Panc1 (cell line): ENCODE measurements around the gene TMED4. TPM values are rescaled to one million over a fixed set of nuclear protein-coding genes. Genes with fewer than 3 reads are reported as not detected.

ENCODE experiments used
- ATAC-seq: fragments of 200-7000 bp; cut with Tn5 transposase; 2 replicates; pipeline ENCODE4 v1.9.1; 2020; ENCODE audit warnings: mild to moderate bottlenecking, moderate library complexity
- BruUV-seq: library from RNA; stranded (reverse); fragments of 400-500 nt; replicated peaks from 2 replicates; lab custom pipeline; 2021; lab: Mats Ljungman, UMichigan
- CTCF ChIA-PET: fragments of 300-600 bp; sonication (Branson Sonifier 250); formaldehyde crosslinking; loops from one replicate; lab custom pipeline; 2022; ENCODE audit warnings: antibody characterized with exemption; lab: Charles Lee
- POLR2A ChIA-PET: fragments of 300-600 bp; sonication (Branson Sonifier 250); formaldehyde crosslinking; loops from one replicate; lab custom pipeline; 2022; ENCODE audit warnings: antibody characterized with exemption; lab: Charles Lee
- DNase-seq: peaks from one replicate; pipeline ENCODE4 v3.0.0-alpha.2; 2010; ENCODE audit warnings: low read depth, low spot score
- H3K27ac ChIP-seq: 2 replicates; pipeline ENCODE4 v1.5.1; 2011; ENCODE audit warnings: mild to moderate bottlenecking, low read length, inconsistent platforms
- H3K27me3 ChIP-seq: fragments of 200-500 bp; sonication (Bioruptor generic); 2 replicates; pipeline ENCODE4 v1.6.0; 2014; ENCODE audit warnings: low read length, inconsistent platforms; ENCODE audit not compliant: control insufficient read depth, insufficient read depth
- H3K36me3 ChIP-seq: fragments of 200-500 bp; sonication (Bioruptor generic); 2 replicates; pipeline ENCODE4 v1.5.1; 2014; ENCODE audit warnings: inconsistent platforms, mild to moderate bottlenecking, low read length, moderate library complexity; ENCODE audit not compliant: control insufficient read depth, insufficient read depth
- H3K4me1 ChIP-seq: 2 replicates; pipeline ENCODE4 v1.5.1; 2011; ENCODE audit warnings: inconsistent platforms, mild to moderate bottlenecking, low read length, moderate library complexity; ENCODE audit not compliant: control insufficient read depth, insufficient read depth
- H3K4me3 ChIP-seq, 2 experiments: 2 replicates each; pipeline ENCODE4 v1.5.1; 2011 to 2012; ENCODE audit warnings: low read depth in 2 of 2, low read length in 2 of 2, mild to moderate bottlenecking in 2 of 2, inconsistent platforms in 1 of 2, moderate library complexity in 1 of 2
- H3K9me3 ChIP-seq: fragments of 200-500 bp; sonication (Bioruptor generic); 2 replicates; pipeline ENCODE4 v1.5.1; 2014; ENCODE audit warnings: low read depth, mild to moderate bottlenecking, inconsistent platforms, low read length, moderate library complexity; ENCODE audit not compliant: control insufficient read depth, insufficient read depth
- POLR2AphosphoS5 ChIP-seq: IDR thresholded peaks from 2 replicates; pipeline ENCODE4 v1.6.1; 2012; ENCODE audit warnings: mild to moderate bottlenecking, low read depth, low read length, moderate library complexity
- SIN3A ChIP-seq: IDR thresholded peaks from 2 replicates; pipeline ENCODE4 v1.6.1; 2012; ENCODE audit warnings: low read depth, mild to moderate bottlenecking, low read length, moderate library complexity, borderline replicate concordance; ENCODE audit not compliant: insufficient read depth
- TCF7L2 ChIP-seq: IDR thresholded peaks from 2 replicates; pipeline ENCODE4 v1.6.1; 2011; ENCODE audit warnings: mild to moderate bottlenecking, low read depth, low read length, inconsistent platforms
- in situ Hi-C: cut with HindIII; loops from 2 replicates; pipeline ENCODE4 v1.10.0; 2016; ENCODE audit warnings: low sequenced_read_pairs, low pct_unique_long_range_greater_than_20kb
- intact Hi-C: fragments of 100-400 bp; cut with micrococcal nuclease; formaldehyde crosslinking; loops from one replicate; pipeline ENCODE4 v1.10.0; 2022; ENCODE audit not compliant: unreplicated experiment
- total RNA-seq: library from RNA; stranded (reverse); gene quantifications from one replicate; pipeline ENCODE4 v1.2.1, GENCODE V29; 2021; ENCODE audit not compliant: unreplicated experiment
- TF ChIP-seq, protein P1 (sequence below), 2 experiments: IDR thresholded peaks; 2 replicates each; pipeline ENCODE4 v1.6.1; 2011 to 2012; ENCODE audit warnings: low read depth in 2 of 2, control low read depth in 1 of 2, low read length in 1 of 2, mild to moderate bottlenecking in 1 of 2, moderate library complexity in 1 of 2; ENCODE audit not compliant: insufficient read depth in 1 of 2
- TF ChIP-seq, protein P2 (sequence below): fragments of 450-650 bp; IDR thresholded peaks from 2 replicates; pipeline ENCODE4 v1.5.1; 2017; ENCODE audit warnings: mild to moderate bottlenecking

The TMED4 gene
- total RNA-seq, 1 experiment from 2014 or later, result 123 TPM

DNA sequence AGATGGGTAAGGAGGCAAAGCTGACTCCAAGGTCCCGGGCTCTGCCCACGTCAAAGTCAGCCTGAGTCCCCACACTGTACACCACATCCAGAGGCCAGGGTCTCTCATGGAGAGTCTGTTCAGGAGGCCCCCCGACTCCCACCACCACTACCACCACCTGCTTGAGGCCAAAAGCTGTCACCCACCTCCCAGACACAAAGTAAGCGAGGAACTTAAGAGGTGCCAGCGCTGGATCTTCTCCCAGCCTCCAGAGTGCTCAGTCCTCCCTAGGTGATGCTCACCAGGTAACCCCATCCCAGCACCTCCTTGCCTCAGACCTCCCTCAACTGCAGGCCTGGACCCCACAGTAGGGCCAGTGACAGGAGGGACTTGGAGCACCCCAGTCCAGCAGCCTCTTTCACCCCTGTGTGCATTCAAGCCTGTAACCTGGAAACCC, 41.4 kb downstream of the TMED4 start:
- ATAC-seq, result no peak
- Histone ChIP-seq H3K4me3 (no peak overlapping the region), H3K4me1 (no peaks in the 10 kb centered on the region), H3K27me3 (no peaks in the 10 kb centered on the region), H3K9me3 (no peaks in the 10 kb centered on the region), H3K36me3 (no peaks in the 10 kb centered on the region), H3K27ac (no peak overlapping the region)
- ChIA-PET POLR2A (no interaction called here), CTCF (interaction anchor here (0.6 kb wide), 1 partner anchor 98 kb away, joined by 9 read pairs; no protein-coding TSS in a partner anchor)
- intact Hi-C loops, result no loop called here
- no TSS peak for BruUV-seq
- no peak for TF ChIP-seq SIN3A
- TF ChIP-seq TCF7L2, result no peak
- TF ChIP-seq, protein P1, sequence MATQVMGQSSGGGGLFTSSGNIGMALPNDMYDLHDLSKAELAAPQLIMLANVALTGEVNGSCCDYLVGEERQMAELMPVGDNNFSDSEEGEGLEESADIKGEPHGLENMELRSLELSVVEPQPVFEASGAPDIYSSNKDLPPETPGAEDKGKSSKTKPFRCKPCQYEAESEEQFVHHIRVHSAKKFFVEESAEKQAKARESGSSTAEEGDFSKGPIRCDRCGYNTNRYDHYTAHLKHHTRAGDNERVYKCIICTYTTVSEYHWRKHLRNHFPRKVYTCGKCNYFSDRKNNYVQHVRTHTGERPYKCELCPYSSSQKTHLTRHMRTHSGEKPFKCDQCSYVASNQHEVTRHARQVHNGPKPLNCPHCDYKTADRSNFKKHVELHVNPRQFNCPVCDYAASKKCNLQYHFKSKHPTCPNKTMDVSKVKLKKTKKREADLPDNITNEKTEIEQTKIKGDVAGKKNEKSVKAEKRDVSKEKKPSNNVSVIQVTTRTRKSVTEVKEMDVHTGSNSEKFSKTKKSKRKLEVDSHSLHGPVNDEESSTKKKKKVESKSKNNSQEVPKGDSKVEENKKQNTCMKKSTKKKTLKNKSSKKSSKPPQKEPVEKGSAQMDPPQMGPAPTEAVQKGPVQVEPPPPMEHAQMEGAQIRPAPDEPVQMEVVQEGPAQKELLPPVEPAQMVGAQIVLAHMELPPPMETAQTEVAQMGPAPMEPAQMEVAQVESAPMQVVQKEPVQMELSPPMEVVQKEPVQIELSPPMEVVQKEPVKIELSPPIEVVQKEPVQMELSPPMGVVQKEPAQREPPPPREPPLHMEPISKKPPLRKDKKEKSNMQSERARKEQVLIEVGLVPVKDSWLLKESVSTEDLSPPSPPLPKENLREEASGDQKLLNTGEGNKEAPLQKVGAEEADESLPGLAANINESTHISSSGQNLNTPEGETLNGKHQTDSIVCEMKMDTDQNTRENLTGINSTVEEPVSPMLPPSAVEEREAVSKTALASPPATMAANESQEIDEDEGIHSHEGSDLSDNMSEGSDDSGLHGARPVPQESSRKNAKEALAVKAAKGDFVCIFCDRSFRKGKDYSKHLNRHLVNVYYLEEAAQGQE (IDR thresholded peaks at IDR 0.05; ENCODE audit: insufficient read depth in 1 of 2, low read depth in 2 of 2, low read length in 1 of 2), result no peak
- TF ChIP-seq POLR2AphosphoS5, result no peak
- TF ChIP-seq, protein P2, sequence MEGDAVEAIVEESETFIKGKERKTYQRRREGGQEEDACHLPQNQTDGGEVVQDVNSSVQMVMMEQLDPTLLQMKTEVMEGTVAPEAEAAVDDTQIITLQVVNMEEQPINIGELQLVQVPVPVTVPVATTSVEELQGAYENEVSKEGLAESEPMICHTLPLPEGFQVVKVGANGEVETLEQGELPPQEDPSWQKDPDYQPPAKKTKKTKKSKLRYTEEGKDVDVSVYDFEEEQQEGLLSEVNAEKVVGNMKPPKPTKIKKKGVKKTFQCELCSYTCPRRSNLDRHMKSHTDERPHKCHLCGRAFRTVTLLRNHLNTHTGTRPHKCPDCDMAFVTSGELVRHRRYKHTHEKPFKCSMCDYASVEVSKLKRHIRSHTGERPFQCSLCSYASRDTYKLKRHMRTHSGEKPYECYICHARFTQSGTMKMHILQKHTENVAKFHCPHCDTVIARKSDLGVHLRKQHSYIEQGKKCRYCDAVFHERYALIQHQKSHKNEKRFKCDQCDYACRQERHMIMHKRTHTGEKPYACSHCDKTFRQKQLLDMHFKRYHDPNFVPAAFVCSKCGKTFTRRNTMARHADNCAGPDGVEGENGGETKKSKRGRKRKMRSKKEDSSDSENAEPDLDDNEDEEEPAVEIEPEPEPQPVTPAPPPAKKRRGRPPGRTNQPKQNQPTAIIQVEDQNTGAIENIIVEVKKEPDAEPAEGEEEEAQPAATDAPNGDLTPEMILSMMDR, result no peak
- in situ Hi-C loops, result no loop called here
- DNase-seq, result no peak

DNA sequence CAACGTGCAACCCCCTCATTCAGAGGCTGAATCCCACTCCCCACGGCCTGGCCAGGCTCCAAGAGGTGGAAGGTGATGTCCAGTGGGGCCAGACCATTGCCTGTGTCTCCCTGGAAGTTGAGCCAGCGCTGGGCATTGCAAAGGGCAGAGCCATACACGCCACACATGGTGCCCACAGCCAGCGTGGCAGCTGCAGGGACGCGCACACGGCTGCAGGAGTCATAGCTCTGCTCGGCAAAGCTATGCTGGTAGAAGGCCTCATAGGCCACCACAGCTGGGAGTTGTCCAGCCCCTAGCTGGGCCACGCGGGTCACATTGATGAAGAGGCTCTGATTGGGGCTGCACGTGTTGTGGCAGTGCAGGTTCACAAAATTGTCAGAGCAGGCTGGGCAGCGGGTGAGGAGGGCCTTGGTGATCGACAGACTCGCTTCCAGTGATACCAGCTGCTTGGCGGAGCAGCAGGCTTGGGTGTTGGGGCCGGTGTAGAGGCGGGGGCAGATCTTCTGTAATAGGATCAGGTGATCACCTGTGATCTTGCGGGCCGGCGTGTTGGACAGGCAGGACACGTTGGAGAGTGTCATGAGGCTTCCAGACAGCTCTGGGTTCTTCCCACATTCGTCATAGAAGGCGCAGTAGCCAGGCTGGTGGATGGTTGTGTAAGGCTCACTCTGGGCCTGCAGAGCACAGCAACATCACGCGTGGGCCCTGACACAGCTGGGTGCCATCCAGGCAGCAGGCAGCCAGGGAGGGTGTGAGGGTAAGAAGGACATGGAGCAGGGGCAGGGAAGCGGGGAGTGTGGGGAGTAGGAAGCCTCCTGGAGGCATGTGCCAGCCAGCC, 42.1 kb downstream of the TMED4 start:
- no peaks in the 10 kb centered on the region for H3K36me3 ChIP-seq
- in situ Hi-C loops (no loop called here), intact Hi-C loops (no loop called here)
- POLR2A ChIA-PET, result no interaction called here
- ATAC-seq, result no peak
- BruUV-seq, result no TSS peak
- CTCF ChIA-PET, result interaction anchor here (0.6 kb wide), 1 partner anchor 97 kb away, joined by 9 read pairs; no protein-coding TSS in a partner anchor
- no peak overlapping the region for H3K27ac ChIP-seq
- H3K9me3 ChIP-seq, result no peaks in the 10 kb centered on the region
- H3K4me3 ChIP-seq, result no peak overlapping the region
- H3K4me1 ChIP-seq, result no peaks in the 10 kb centered on the region
- TF ChIP-seq, protein P2, result no peak
- no peak for TF ChIP-seq SIN3A
- TF ChIP-seq, protein P1 (IDR thresholded peaks at IDR 0.05; ENCODE audit: insufficient read depth in 1 of 2, low read depth in 2 of 2, low read length in 1 of 2), result no peak
- TF ChIP-seq POLR2AphosphoS5, result no peak
- TF ChIP-seq TCF7L2, result no peak
- no peaks in the 10 kb centered on the region for H3K27me3 ChIP-seq
- no peak for DNase-seq
